Endothelial cell of umbilical vein (primary cell): Measurements from ENCODE around the gene ROMO1.
A peak's percentile ranks its signal among the peaks of the same experiment; 100 is the strongest.
"Not testable (repeated sequence)": the region's sequence is repeated elsewhere in the genome, so short reads cannot be mapped to it uniquely, and the experiment has no call there.

Source experiments
- CTCF ChIP-seq, 2 donors: IDR thresholded peaks; 1 replicate in 1 of 2; 2 replicates in 1 of 2; pipeline ENCODE4 v1.5.1; 2011; ENCODE audit warnings: low read length in 2 of 2, mild to moderate bottlenecking in 2 of 2, moderate library complexity in 2 of 2, control low read depth in 1 of 2, inconsistent platforms in 1 of 2, low read depth in 1 of 2; ENCODE audit not compliant: insufficient read depth in 1 of 2; ENCODE audit errors: extremely low read depth in 1 of 2
- EZH2 ChIP-seq: IDR thresholded peaks from 2 replicates; pipeline ENCODE4 v1.6.1; 2012; ENCODE audit warnings: borderline replicate concordance, low read depth, mild to moderate bottlenecking, moderate library complexity, low read length, inconsistent platforms; ENCODE audit not compliant: severe bottlenecking
- FOS ChIP-seq: IDR thresholded peaks from 2 replicates; pipeline ENCODE4 v1.6.1; 2011; ENCODE audit warnings: mild to moderate bottlenecking, low read length, moderate library complexity, borderline replicate concordance; ENCODE audit not compliant: insufficient read depth
- MAX ChIP-seq: IDR thresholded peaks from 2 replicates; pipeline ENCODE4 v1.6.1; 2011; ENCODE audit not compliant: insufficient read depth, insufficient read length
- MYC ChIP-seq: IDR thresholded peaks from one replicate; pipeline ENCODE4 v1.6.1; 2011; ENCODE audit warnings: mild to moderate bottlenecking, low read depth, low read length
- POLR2A ChIP-seq: IDR thresholded peaks from 2 replicates; pipeline ENCODE4 v1.6.1; 2012; ENCODE audit warnings: low read depth, mild to moderate bottlenecking, control low read depth, low read length
- POLR2AphosphoS5 ChIP-seq: IDR thresholded peaks from 2 replicates; pipeline ENCODE4 v1.6.1; 2012; ENCODE audit warnings: low read depth, mild to moderate bottlenecking, control low read depth, low read length, moderate library complexity; ENCODE audit not compliant: insufficient read depth

GRCh38 chr20:35713120-35713519 is 13.9 kb downstream of the ROMO1 start:
- TF ChIP-seq CTCF (IDR thresholded peaks at IDR 0.05; ENCODE audit: extremely low read depth in 1 of 2, insufficient read depth in 1 of 2, low read depth in 1 of 2, low read length in 2 of 2); FOS; EZH2; MAX; MYC; POLR2A: not testable (repeated sequence)
- TF ChIP-seq POLR2AphosphoS5: peak; percentile 12
